HepG2 (cell line): ENCODE measurements around the gene RETN. TPM values are rescaled to one million over a fixed set of nuclear protein-coding genes. Genes with fewer than 3 reads are reported as not detected.

Experiments used
- ATAC-seq: fragments of 200-7000 bp; cut with Tn5 transposase; 3 replicates; pipeline ENCODE4 v1.9.1; 2020; ENCODE audit warnings: mild to moderate bottlenecking, moderate library complexity
- BruUV-seq: library from RNA; stranded (reverse); fragments of 400-500 nt; replicated peaks from 2 replicates; lab custom pipeline; 2021; lab: Mats Ljungman, UMichigan
- CTCF ChIA-PET: fragments of 300-600 bp; formaldehyde crosslinking; extraction: SDS; loops from one replicate; lab custom pipeline; 2021; ENCODE audit warnings: low total read pairs, inconsistent platforms, low intra/inter-chr PET ratio; lab: Yijun Ruan, JAX
- POLR2A ChIA-PET: fragments of 350-600 bp; sonication (Branson Sonifier 250); formaldehyde crosslinking; loops from one replicate; lab custom pipeline; 2020; ENCODE audit warnings: antibody characterized with exemption, inconsistent platforms; lab: Yijun Ruan, JAX
- DNase-seq: peaks from one replicate; pipeline ENCODE4 v3.0.0-alpha.2; 2015; ENCODE audit warnings: low spot score
- FAIRE-seq: peaks from 3 replicates; lab custom pipeline; 2011; peaks lifted over from hg19 to GRCh38; lab: Jason Lieb, UNC
- H2AFZ ChIP-seq: one replicate; pipeline ENCODE4 v1.6.1; 2011; ENCODE audit warnings: low read length, inconsistent platforms
- H3K27ac ChIP-seq: fragments of 300-600 bp; 3 replicates; pipeline ENCODE4 v1.8.0; 2011; ENCODE audit warnings: mixed run types, mild to moderate bottlenecking, mixed read lengths, low read length, inconsistent platforms; ENCODE audit not compliant: insufficient read depth; ENCODE audit errors: extremely low read length
- H3K27me3 ChIP-seq, 2 experiments: fragments of 200-600 bp in 1 of 2; 2 replicates in 1 of 2; 3 replicates in 1 of 2; pipeline versions ENCODE4 v1.6.0 to v1.8.0; 2011; ENCODE audit warnings: low read length in 2 of 2, mild to moderate bottlenecking in 2 of 2, moderate library complexity in 2 of 2, inconsistent platforms in 1 of 2; ENCODE audit not compliant: insufficient read depth in 2 of 2, control insufficient read depth in 1 of 2
- H3K36me3 ChIP-seq, 2 experiments: fragments of 200-600 bp in 1 of 2; replicated peaks in 1 of 2; 2 replicates in 1 of 2; 3 replicates in 1 of 2; pipeline versions ENCODE4 v1.5.1 to v1.8.0; 2011; ENCODE audit warnings: low read length in 2 of 2, inconsistent platforms in 1 of 2; ENCODE audit not compliant: insufficient read depth in 2 of 2, control insufficient read depth in 1 of 2
- H3K4me1 ChIP-seq: 2 replicates; pipeline ENCODE4 v1.5.1; 2012; ENCODE audit warnings: low read length, inconsistent platforms; ENCODE audit not compliant: insufficient read depth
- H3K4me2 ChIP-seq: 2 replicates; pipeline ENCODE4 v1.6.0; 2011; ENCODE audit warnings: low read depth, low read length, inconsistent platforms
- H3K4me3 ChIP-seq, 3 experiments: fragments of 200-600 bp in 1 of 3; sonication (generic), shearing (Covaris generic) in 1 of 3; replicated peaks in 1 of 3; 2 replicates each; pipeline ENCODE4 v1.5.1; 2011 to 2016; ENCODE audit warnings: low read length in 3 of 3, inconsistent platforms in 2 of 3, low read depth in 2 of 3, mild to moderate bottlenecking in 2 of 3, control low read depth in 1 of 3, mixed read lengths in 1 of 3; ENCODE audit not compliant: insufficient read depth in 1 of 3
- H3K79me2 ChIP-seq: one replicate; pipeline ENCODE4 v1.6.1; 2011; ENCODE audit warnings: low read length, inconsistent platforms; ENCODE audit not compliant: insufficient read depth
- H3K9ac ChIP-seq: 2 replicates; pipeline ENCODE4 v1.6.0; 2011; ENCODE audit warnings: mild to moderate bottlenecking, low read depth, low read length, inconsistent platforms; ENCODE audit not compliant: insufficient read depth
- H3K9me3 ChIP-seq: 2 replicates; pipeline ENCODE4 v1.5.1; 2012; ENCODE audit warnings: mild to moderate bottlenecking, low read length
- H4K20me1 ChIP-seq: 2 replicates; pipeline ENCODE4 v1.6.0; 2011; ENCODE audit warnings: inconsistent platforms, mild to moderate bottlenecking, low read length, moderate library complexity; ENCODE audit not compliant: insufficient read depth
- DR1 ChIP-seq: sonication (generic); formaldehyde crosslinking; IDR thresholded peaks from 2 replicates; pipeline ENCODE4 v1.8.0; 2021; ENCODE audit warnings: mild to moderate bottlenecking, missing genetic modification reagents, inconsistent platforms
- HNRNPH1 ChIP-seq: fragments of 200-400 bp; formaldehyde crosslinking; optimal IDR thresholded peaks from 2 replicates; pipeline ENCODE3; 2017; ENCODE audit warnings: mild to moderate bottlenecking, low read depth, low read length
- JDP2 ChIP-seq: sonication (generic); formaldehyde crosslinking; IDR thresholded peaks from 2 replicates; pipeline ENCODE4 v1.8.1; 2022; ENCODE audit warnings: missing genetic modification reagents, borderline replicate concordance
- NR2C2 ChIP-seq: sonication (generic); formaldehyde crosslinking; IDR thresholded peaks from 2 replicates; pipeline ENCODE4 v1.4.0; 2020; ENCODE audit warnings: missing genetic modification reagents, mild to moderate bottlenecking, moderate library complexity, borderline replicate concordance
- SIX1 ChIP-seq: sonication (generic); formaldehyde crosslinking; IDR thresholded peaks from 2 replicates; pipeline ENCODE4 v1.4.0; 2020; ENCODE audit warnings: missing genetic modification reagents, borderline replicate concordance
- TBP ChIP-seq: sonication (generic); formaldehyde crosslinking; IDR thresholded peaks from 2 replicates; pipeline ENCODE4 v1.5.0; 2020; ENCODE audit warnings: missing genetic modification reagents
- ZBTB7B ChIP-seq: sonication (generic); formaldehyde crosslinking; IDR thresholded peaks from 2 replicates; pipeline ENCODE4 v1.4.0; 2020; ENCODE audit warnings: missing genetic modification reagents
- ZNF143 ChIP-seq: sonication (generic); formaldehyde crosslinking; IDR thresholded peaks from 2 replicates; pipeline ENCODE4 v1.4.0; 2020; ENCODE audit warnings: missing genetic modification reagents
- ZNF44 ChIP-seq: sonication (generic); formaldehyde crosslinking; IDR thresholded peaks from 2 replicates; pipeline ENCODE4 v1.5.1; 2020; ENCODE audit warnings: mild to moderate bottlenecking, missing genetic modification reagents
- ZNF605 ChIP-seq: sonication (generic); formaldehyde crosslinking; IDR thresholded peaks from 2 replicates; pipeline ENCODE4 v1.8.0; 2022; ENCODE audit warnings: mild to moderate bottlenecking, missing genetic modification reagents
- ZNF629 ChIP-seq: sonication (generic); formaldehyde crosslinking; conservative IDR thresholded peaks from 2 replicates; pipeline ENCODE4 v1.5.0; 2020; ENCODE audit warnings: missing genetic modification reagents
- ZNF652 ChIP-seq: IDR thresholded peaks from 2 replicates; pipeline ENCODE4 v1.6.1; 2016; ENCODE audit warnings: low read depth, borderline replicate concordance
- ZNF703 ChIP-seq: sonication (generic); formaldehyde crosslinking; IDR thresholded peaks from 2 replicates; pipeline ENCODE4 v1.5.1; 2020; ENCODE audit warnings: missing genetic modification reagents, mild to moderate bottlenecking, moderate library complexity, borderline replicate concordance
- ZNF782 ChIP-seq: sonication (generic); formaldehyde crosslinking; IDR thresholded peaks from 2 replicates; pipeline ENCODE4 v1.4.0; 2020; ENCODE audit warnings: missing genetic modification reagents, mild to moderate bottlenecking, borderline replicate concordance
- ZNF891 ChIP-seq: sonication (generic); formaldehyde crosslinking; IDR thresholded peaks from 2 replicates; pipeline ENCODE4 v1.5.0; 2020; ENCODE audit warnings: mild to moderate bottlenecking, missing genetic modification reagents
- ZSCAN21 ChIP-seq: sonication (generic); formaldehyde crosslinking; IDR thresholded peaks from 2 replicates; pipeline ENCODE4 v1.8.0; 2022; ENCODE audit warnings: mild to moderate bottlenecking, missing genetic modification reagents, moderate library complexity, borderline replicate concordance
- WGBS: methylation state at CpG from one replicate; pipeline ENCODE4 v1.1.6; 2017; ENCODE audit warnings: low lambda C conversion rate; 5-methylcytosine and 5-hydroxymethylcytosine counted together
- in situ Hi-C: cut with HindIII; loops from 2 replicates; pipeline ENCODE4 v1.10.0; 2017; ENCODE audit warnings: low pct_unique_long_range_greater_than_20kb; ENCODE audit not compliant: extremely low pct_ligation_motif_present
- intact Hi-C: fragments of 100-400 bp; cut with micrococcal nuclease; formaldehyde crosslinking; loops from one replicate; pipeline ENCODE4 v1.10.0; 2022; ENCODE audit not compliant: unreplicated experiment
- polyA plus RNA-seq, 8 experiments: library from polyadenylated mRNA; depleted of rRNA in 3 of 8; stranded (reverse) in 7 of 8; unstranded in 1 of 8; fragments of >200 nt; fragmentation: Illumina TruSeq in 4 of 8; extraction: Trizol in 4 of 8; gene quantifications; 2 replicates each; pipeline versions ENCODE4 v1.2.1 to v1.2.3, GENCODE V29; 2011 to 2016; ENCODE audit warnings: low read depth in 4 of 8, missing spikeins in 1 of 8, mixed read lengths in 1 of 8; ENCODE audit not compliant: insufficient read depth in 1 of 8
- total RNA-seq, 5 experiments: library from RNA; depleted of rRNA; stranded (reverse); fragments of >200 nt; fragmentation: Illumina TruSeq; extraction: Trizol; gene quantifications; 2 replicates each; pipeline ENCODE4 v1.2.3, GENCODE V29; 2016; ENCODE audit warnings: low read depth in 1 of 5
- TF ChIP-seq, protein P1 (sequence below): sonication (generic); formaldehyde crosslinking; IDR thresholded peaks from 2 replicates; pipeline ENCODE4 v1.4.0; 2020; ENCODE audit warnings: missing genetic modification reagents

The RETN gene
- total and polyA plus RNA-seq, 2 of the 13 experiments (the other 11 are each of a cell fraction or from before 2014, with no cell fraction given) = not detected

DNA sequence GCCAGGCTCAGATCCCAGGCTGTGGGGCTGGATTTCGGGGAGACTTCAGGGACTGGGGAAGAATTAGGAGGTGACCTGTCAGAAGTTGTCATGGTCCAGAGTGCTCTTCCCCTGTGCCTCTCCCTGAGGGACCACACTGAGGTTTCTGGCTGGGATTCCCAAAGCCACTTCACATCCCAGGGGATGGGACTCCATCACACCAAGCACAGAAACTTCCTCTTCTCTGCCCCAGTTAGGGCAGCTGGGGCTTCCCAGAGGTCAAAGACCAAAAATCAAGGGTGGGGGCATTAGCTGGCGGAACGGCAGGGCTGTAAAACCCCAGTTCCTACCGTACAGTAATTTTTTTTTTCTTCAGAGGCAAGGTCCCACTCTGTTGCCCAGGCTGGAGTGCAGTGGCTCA, 25.6 kb downstream of the RETN start:
- WGBS = 10% methylated on average over 3 of the region's 4 CpGs
- H3K4me3 ChIP-seq = no peak overlapping the region
- H3K79me2 ChIP-seq = no peaks in the 10 kb centered on the region
- H3K9me3 ChIP-seq = no peaks in the 10 kb centered on the region
- H3K4me1 ChIP-seq = no peaks in the 10 kb centered on the region
- H3K27me3 ChIP-seq = peaks cover 1 to 25% of the 10 kb centered on the region in 2 experiments; a peak in 4 of 5 replicates
- no peak overlapping the region for H2AFZ ChIP-seq
- no peaks in the 10 kb centered on the region for H4K20me1 ChIP-seq
- no TSS peak for BruUV-seq
- DNase-seq (no peak), ATAC-seq (no peak), FAIRE-seq (no peak)
- H3K27ac ChIP-seq = no peak overlapping the region
- no peaks in the 10 kb centered on the region for H3K36me3 ChIP-seq
- H3K4me2 ChIP-seq = no peak overlapping the region
- ChIA-PET POLR2A (no interaction called here), CTCF (no interaction called here)
- TF ChIP-seq TBP (CRISPR knock-in tag) (no peak), ZSCAN21 (no peak), HNRNPH1 (no peak), ZBTB7B (no peak), ZNF143 (CRISPR knock-in tag) (no peak), ZNF605 (CRISPR knock-in tag) (no peak), DR1 (CRISPR knock-in tag) (no peak), ZNF44 (CRISPR knock-in tag) (no peak)
- TF ChIP-seq, protein P1, sequence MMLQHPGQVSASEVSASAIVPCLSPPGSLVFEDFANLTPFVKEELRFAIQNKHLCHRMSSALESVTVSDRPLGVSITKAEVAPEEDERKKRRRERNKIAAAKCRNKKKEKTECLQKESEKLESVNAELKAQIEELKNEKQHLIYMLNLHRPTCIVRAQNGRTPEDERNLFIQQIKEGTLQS (CRISPR knock-in tag) = no peak
- intact Hi-C loops = no loop called here
- no peak overlapping the region for H3K9ac ChIP-seq
- in situ Hi-C loops = no loop called here

DNA sequence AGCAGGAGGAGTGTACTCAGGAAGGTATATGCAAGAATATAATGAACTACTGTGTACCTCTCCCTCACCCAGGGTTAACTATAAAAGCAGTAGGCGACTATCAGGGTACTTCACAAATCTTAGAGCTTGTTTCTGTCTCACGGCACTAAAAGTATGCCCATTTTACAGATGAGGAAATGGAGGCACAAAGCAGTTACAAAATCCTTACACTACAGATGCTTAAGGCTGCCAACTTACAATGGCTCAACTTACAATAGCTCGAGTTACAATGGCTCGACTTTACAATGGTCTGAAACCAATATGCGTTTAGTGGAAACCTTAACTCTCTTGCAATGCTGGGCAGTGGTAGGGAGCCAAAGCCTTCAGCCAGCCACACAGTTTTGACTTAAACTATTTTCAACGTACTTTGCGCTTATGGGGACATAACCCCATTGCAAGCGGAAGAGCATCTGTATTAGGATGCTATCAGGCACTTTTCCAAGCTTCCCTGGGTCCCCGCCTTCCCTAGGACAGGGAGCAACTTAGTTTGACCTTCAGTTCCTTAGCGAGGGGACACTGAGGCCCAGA, 29.0 kb downstream of the RETN start:
- Histone ChIP-seq H3K27me3 (peaks cover 0 to 24% of the 10 kb centered on the region in 2 experiments; a peak in 2 of 5 replicates), H2AFZ (no peak overlapping the region), H3K4me3 (no peak overlapping the region), H4K20me1 (no peaks in the 10 kb centered on the region), H3K27ac (no peak overlapping the region), H3K9me3 (no peaks in the 10 kb centered on the region), H3K36me3 (no peaks in the 10 kb centered on the region), H3K4me1 (peaks cover 11% of the 10 kb centered on the region), H3K4me2 (no peak overlapping the region), H3K79me2 (no peaks in the 10 kb centered on the region), H3K9ac (no peak overlapping the region)
- ChIA-PET CTCF (no interaction called here), POLR2A (no interaction called here)
- DNase-seq (no peak), FAIRE-seq (no peak), ATAC-seq (no peak)
- TF ChIP-seq ZNF891 (CRISPR knock-in tag) (no peak), NR2C2 (no peak), JDP2 (CRISPR knock-in tag) (no peak), ZNF629 (CRISPR knock-in tag) (0 out of 2 replicates have a peak, but pooled peaks have one; percentile 58), SIX1 (CRISPR knock-in tag) (no peak), ZNF652 (CRISPR knock-in tag) (no peak), ZNF782 (CRISPR knock-in tag) (no peak), ZNF703 (no peak)
- intact Hi-C loops = no loop called here
- no TSS peak for BruUV-seq
- WGBS = 20% methylated on average over 8 of the region's 10 CpGs
- in situ Hi-C loops = no loop called here
